ENCODE measurements around the gene RBBP4. TPM values are rescaled to one million over a fixed set of nuclear protein-coding genes. Genes with fewer than 3 reads are reported as not detected.

The RBBP4 gene
- total and polyA plus RNA-seq, 2 of the 13 experiments (the other 11 are each of a cell fraction or from before 2014, with no cell fraction given), result 64.4 to 166 TPM

DNA sequence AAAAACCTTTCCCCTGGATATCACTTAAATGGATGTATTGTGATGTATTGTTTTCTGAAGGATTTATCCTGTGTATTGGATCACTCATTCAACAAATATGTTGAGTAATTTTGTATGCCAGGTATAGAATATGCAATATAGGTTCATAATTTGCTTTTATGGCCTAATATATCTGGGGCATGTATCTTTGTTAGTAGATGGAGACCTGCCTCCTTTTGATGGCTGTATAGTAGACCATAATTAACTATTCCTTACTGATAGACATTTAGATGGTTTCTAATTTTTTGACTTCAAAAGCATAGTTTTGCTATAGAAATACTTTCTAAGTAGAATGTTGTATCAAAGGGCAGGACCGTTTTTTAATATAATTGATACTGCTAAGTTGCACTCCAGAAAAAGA is 8.6 kb downstream of the RBBP4 start:
- H4K20me1 ChIP-seq (ENCODE audit: insufficient read depth, low read length), result peaks cover 11% of the 10 kb centered on the region; the same call in 1 of the 2 replicates
- ATAC-seq (no peak), DNase-seq (ENCODE audit: low spot score) (no peak), FAIRE-seq (no peak)
- BruUV-seq (replicated peaks), result TSS peak; percentile 9
- POLR2A ChIA-PET, result interaction anchor here (1.0 kb wide), 1 partner anchor 8 kb away, joined by 3 read pairs; the partner anchor contains the start of gene RBBP4
- no peak overlapping the region for H3K4me2 ChIP-seq (ENCODE audit: low read depth, low read length)
- no peak overlapping the region for H3K27ac ChIP-seq (ENCODE audit: extremely low read length, insufficient read depth, low read length)
- intact Hi-C loops (cut with micrococcal nuclease; ENCODE audit: unreplicated experiment), result no loop called here
- peaks cover 23% of the 10 kb centered on the region for H3K79me2 ChIP-seq (ENCODE audit: insufficient read depth, low read length)
- H2AFZ ChIP-seq (ENCODE audit: low read length), result no peak overlapping the region
- peaks cover 17% of the 10 kb centered on the region for H3K4me1 ChIP-seq (ENCODE audit: insufficient read depth, low read length)
- H3K9ac ChIP-seq (ENCODE audit: insufficient read depth, low read depth, low read length), result no peak overlapping the region
- no peaks in the 10 kb centered on the region for H3K9me3 ChIP-seq (ENCODE audit: low read length)
- peaks cover 16 to 62% of the 10 kb centered on the region in 2 experiments for H3K36me3 ChIP-seq (replicated peaks in 1 of 2; ENCODE audit: control insufficient read depth in 1 of 2, insufficient read depth in 2 of 2, low read length in 2 of 2)
- 96% methylated on average over 1 of the region's 1 CpG for WGBS (ENCODE audit: low lambda C conversion rate)
- H3K27me3 ChIP-seq (ENCODE audit: control insufficient read depth in 1 of 2, insufficient read depth in 2 of 2, low read length in 2 of 2), result no peaks in the 10 kb centered on the region
- no peak for TF ChIP-seq RORA (CRISPR knock-in tag; IDR thresholded peaks at IDR 0.05)
- no peak for TF ChIP-seq CEBPG (CRISPR knock-in tag; IDR thresholded peaks at IDR 0.05)
- TF ChIP-seq ZSCAN30 (CRISPR knock-in tag; IDR thresholded peaks at IDR 0.05), result no peak
- TF ChIP-seq NAIF1 (CRISPR knock-in tag; IDR thresholded peaks at IDR 0.05; ENCODE audit: borderline replicate concordance), result no peak
- no peak for TF ChIP-seq PLRG1 (conservative IDR thresholded peaks at IDR 0.05)
- TF ChIP-seq KLF16 (CRISPR knock-in tag; IDR thresholded peaks at IDR 0.05), result no peak
- CTCF ChIA-PET (ENCODE audit: low intra/inter-chr PET ratio, low total read pairs), result no interaction called here
- in situ Hi-C loops (cut with HindIII; ENCODE audit: extremely low pct_ligation_motif_present, low pct_unique_long_range_greater_than_20kb), result no loop called here
- no peak overlapping the region for H3K4me3 ChIP-seq (replicated peaks in 1 of 3; ENCODE audit: insufficient read depth in 1 of 3, low read depth in 2 of 3, low read length in 3 of 3)

DNA sequence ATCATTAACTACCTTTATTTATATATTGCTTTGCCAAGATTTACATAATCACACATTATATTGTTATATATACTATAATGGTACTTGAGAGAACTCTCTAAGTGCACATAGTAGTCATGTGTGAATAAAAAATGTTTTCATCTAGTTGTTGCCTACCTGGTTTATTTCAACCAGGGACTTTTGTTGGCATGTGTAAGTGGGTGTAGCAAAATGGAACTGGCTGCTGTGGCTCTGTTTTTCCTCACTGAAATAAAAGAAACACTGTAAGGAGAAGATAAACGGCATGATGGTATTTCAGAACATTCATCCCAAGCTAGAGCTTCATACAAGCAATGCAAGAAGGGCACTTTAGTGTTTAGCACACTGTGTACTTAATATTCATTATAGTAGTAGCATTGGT is 14.9 kb downstream of the RBBP4 start:
- POLR2A ChIA-PET, result no interaction called here
- no peak for TF ChIP-seq YEATS2 (CRISPR knock-in tag; IDR thresholded peaks at IDR 0.05; ENCODE audit: borderline replicate concordance)
- TF ChIP-seq SRSF9 (IDR thresholded peaks at IDR 0.05; ENCODE audit: borderline replicate concordance, insufficient read depth, low read depth, low read length, poor library complexity, severe bottlenecking), result no peak
- TF ChIP-seq, protein P1, sequence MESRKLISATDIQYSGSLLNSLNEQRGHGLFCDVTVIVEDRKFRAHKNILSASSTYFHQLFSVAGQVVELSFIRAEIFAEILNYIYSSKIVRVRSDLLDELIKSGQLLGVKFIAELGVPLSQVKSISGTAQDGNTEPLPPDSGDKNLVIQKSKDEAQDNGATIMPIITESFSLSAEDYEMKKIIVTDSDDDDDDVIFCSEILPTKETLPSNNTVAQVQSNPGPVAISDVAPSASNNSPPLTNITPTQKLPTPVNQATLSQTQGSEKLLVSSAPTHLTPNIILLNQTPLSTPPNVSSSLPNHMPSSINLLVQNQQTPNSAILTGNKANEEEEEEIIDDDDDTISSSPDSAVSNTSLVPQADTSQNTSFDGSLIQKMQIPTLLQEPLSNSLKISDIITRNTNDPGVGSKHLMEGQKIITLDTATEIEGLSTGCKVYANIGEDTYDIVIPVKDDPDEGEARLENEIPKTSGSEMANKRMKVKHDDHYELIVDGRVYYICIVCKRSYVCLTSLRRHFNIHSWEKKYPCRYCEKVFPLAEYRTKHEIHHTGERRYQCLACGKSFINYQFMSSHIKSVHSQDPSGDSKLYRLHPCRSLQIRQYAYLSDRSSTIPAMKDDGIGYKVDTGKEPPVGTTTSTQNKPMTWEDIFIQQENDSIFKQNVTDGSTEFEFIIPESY (CRISPR knock-in tag; IDR thresholded peaks at IDR 0.05), result no peak
- no peak for TF ChIP-seq ZSCAN21 (CRISPR knock-in tag; IDR thresholded peaks at IDR 0.05; ENCODE audit: borderline replicate concordance)
- TF ChIP-seq IKZF1 (IDR thresholded peaks at IDR 0.05), result no peak
- no peak for TF ChIP-seq ZNF329 (CRISPR knock-in tag; IDR thresholded peaks at IDR 0.05; ENCODE audit: low read depth)
- TF ChIP-seq, protein P2, sequence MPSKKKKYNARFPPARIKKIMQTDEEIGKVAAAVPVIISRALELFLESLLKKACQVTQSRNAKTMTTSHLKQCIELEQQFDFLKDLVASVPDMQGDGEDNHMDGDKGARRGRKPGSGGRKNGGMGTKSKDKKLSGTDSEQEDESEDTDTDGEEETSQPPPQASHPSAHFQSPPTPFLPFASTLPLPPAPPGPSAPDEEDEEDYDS (CRISPR knock-in tag; IDR thresholded peaks at IDR 0.05), result no peak
- no peak for TF ChIP-seq MTA3 (CRISPR knock-in tag; IDR thresholded peaks at IDR 0.05)
- TF ChIP-seq PRPF4 (IDR thresholded peaks at IDR 0.05; ENCODE audit: low read depth, low read length, poor library complexity, severe bottlenecking), result no peak
- CTCF ChIA-PET (ENCODE audit: low intra/inter-chr PET ratio, low total read pairs), result no interaction called here
- Histone ChIP-seq H3K36me3 (replicated peaks in 1 of 2; ENCODE audit: control insufficient read depth in 1 of 2, insufficient read depth in 2 of 2, low read length in 2 of 2) (peaks cover 13 to 63% of the 10 kb centered on the region in 2 experiments; a peak in 4 of 5 replicates), H3K4me2 (ENCODE audit: low read depth, low read length) (no peak overlapping the region), H3K9me3 (ENCODE audit: low read length) (no peaks in the 10 kb centered on the region), H2AFZ (ENCODE audit: low read length) (no peak overlapping the region), H3K27me3 (ENCODE audit: control insufficient read depth in 1 of 2, insufficient read depth in 2 of 2, low read length in 2 of 2) (no peaks in the 10 kb centered on the region), H3K4me1 (ENCODE audit: insufficient read depth, low read length) (no peaks in the 10 kb centered on the region), H3K79me2 (ENCODE audit: insufficient read depth, low read length) (peaks cover 2% of the 10 kb centered on the region), H3K9ac (ENCODE audit: insufficient read depth, low read depth, low read length) (no peak overlapping the region), H3K4me3 (replicated peaks in 1 of 3; ENCODE audit: insufficient read depth in 1 of 3, low read depth in 2 of 3, low read length in 3 of 3) (no peak overlapping the region), H4K20me1 (ENCODE audit: insufficient read depth, low read length) (no peaks in the 10 kb centered on the region), H3K27ac (ENCODE audit: extremely low read length, insufficient read depth, low read length) (no peak overlapping the region)
- in situ Hi-C loops (cut with HindIII; ENCODE audit: extremely low pct_ligation_motif_present, low pct_unique_long_range_greater_than_20kb), result no loop called here
- DNase-seq (ENCODE audit: low spot score) (no peak), FAIRE-seq (no peak), ATAC-seq (no peak)
- intact Hi-C loops (cut with micrococcal nuclease; ENCODE audit: unreplicated experiment), result no loop called here
- no TSS peak for BruUV-seq (replicated peaks)
- 91% methylated on average over 1 of the region's 1 CpG for WGBS (ENCODE audit: low lambda C conversion rate)
